Stimulated activated CD4-positive, alpha-beta T cell treated with anti-CD3 and anti-CD28 coated beads, Interleukin-12 subunit alpha, Interleukin-12 subunit beta, amount 100 ng/mL, for 48 hours (primary cell): Measurements from ENCODE around the gene TNS1.
A peak's percentile ranks its signal among the peaks of the same experiment; 100 is the strongest.

ENCODE experiments used
- DNase-seq, 3 donors: peaks; one replicate each; pipeline ENCODE4 v3.0.0-alpha.2; 2020; ENCODE audit warnings: low read depth in 2 of 3, low spot score in 1 of 3

The TNS1 gene

DNA sequence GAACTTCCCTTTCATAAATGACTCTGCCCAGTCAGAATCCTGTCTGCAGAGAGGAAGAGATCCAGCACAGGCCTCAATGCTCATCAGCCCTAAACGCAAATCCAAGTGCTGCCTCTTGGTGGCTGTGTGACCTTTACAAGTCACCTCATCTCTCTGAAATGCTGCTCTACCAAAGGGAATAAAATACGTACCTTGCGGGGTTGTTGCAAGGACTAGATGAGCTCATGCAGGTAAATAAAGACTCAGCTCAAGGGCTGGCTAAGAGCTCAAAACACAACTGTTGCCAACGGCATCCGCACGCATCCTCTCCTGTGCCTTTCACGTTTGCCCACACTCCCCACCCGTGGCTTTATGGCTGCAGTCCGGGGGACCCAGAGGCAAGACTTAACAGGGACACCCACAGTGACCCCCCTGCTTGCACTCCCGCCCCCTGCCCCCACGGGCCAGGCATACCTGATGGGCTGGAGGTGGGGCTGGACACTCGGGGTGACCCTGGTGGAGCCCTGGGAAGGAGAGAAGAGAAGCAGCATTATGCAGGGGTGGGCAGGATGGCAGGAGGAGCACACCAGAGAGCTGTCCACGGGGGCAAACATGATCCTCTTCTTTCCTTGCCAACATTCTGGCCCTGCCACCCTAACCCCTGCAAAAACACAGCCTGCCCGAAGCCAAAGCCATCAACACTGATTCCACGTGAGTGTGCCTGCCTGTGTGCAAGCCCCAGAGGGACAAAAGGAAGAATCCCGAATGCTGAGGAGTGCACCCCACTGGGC is 102.6 kb downstream of the TNS1 start:
- DNase-seq: no peak

DNA sequence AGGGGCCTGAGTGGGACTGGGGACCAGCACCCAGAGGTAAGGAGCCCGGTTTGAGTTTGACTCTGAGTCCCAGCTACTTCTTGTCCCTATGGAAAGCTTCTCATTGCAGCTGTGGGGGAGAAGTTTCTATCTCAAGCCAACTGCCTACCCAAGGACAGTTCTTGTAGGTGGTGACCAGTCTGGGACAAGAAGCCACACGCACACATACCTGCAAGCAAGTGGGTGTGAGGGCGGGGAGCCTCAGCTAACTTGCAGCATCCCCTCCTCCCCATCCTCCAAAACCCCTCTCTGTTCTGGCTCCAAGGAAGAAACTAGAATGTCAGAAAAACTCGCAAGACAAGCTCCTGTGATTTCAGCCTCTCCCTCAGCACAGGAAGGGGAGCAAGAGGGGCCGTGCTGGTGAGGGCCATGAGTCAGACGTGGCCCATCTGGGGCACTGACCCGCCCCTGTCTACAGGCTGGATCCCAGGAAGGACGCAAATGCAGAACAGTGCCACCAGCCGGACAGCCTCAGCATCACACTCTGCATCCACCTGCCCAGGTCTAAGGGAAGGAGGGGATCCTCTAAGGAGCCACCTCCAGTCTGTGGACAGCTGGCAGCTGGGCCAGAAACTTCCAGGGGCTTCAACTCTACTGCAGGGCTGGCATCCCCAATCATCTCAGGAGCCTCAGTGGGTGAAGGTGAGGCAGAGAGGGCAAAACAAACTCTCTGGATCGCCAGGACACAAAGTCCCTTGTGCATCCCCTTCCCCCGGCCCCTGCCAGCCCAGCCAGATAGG is 103.4 kb downstream of the TNS1 start:
- DNase-seq: no peak

DNA sequence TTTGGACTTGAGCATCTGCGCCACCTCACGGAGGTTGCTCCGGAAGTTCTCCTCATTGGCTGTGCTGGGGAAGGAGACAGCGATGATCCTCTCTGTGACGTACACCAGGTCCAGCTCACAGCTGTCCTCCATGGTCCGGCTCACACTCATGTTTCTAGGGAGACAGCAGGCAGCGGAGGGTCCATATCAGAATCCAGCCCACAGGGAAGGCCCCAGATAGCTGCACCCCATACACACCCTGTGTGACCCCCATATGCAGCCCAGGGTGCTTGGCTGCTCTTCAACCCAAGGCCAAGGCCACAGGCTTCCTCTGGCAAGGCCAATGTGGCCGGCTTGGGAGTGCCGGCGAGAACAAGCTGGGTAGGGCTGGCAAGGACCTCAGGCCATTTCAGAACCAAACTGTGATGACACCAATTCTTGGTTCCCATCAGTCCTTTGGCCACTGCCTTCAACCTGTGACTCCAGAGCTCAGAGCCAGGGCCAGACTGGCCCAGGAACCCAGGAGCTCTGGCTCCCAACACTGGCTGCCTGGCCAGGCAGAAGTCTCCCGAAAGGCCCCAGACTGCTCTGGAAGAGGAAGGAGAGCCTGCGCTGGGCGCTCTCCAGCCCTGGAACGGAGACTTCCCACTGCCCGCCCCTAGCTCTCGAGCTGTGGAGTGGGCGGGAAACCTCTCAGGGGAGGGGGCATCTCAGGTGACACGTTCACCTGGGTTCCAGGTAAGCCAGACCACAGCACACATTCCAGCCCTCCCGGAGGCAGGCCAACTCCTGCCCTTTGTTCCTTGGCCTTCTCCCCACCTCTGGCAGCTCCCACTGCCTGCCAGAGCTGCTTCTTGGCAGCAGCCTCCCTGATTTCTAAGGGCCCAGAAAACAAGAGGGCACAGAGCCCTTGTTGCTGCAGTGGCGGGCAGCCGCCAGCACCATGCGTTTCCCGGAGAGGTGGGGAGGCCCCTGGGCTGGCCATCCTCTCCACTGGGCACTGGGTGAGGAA is 104.7 kb downstream of the TNS1 start:
- DNase-seq: no peak

DNA sequence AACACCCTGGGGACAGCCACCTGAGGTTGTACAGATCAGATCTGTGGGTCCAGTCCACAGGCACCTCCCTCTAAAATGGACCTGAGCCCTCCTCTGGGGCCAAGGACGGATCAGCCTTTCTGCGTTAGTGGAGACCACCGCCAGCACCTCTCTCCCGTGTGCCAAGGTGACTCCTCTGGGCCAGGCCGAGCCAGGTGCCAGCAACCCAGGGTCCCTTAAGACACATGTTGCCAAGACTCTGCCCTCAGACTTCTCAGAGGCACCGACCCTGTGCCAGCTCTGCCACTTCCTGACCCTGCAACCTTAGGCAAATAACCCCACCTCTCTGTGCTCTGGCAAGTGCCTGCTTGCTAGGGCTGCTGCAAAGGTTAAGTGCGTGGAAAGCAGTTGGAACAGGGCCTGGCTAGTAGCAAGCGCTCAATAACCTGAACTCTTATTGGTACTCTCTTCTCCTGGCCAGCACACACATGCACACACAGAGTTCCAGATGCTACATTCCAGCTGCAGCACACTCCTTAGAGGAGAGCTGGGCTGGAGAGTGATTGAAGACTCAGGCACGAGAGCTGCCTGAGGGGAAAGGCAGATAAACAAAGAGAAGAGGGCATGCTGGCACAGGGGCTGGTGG is 105.6 kb downstream of the TNS1 start:
- no peak for DNase-seq

DNA sequence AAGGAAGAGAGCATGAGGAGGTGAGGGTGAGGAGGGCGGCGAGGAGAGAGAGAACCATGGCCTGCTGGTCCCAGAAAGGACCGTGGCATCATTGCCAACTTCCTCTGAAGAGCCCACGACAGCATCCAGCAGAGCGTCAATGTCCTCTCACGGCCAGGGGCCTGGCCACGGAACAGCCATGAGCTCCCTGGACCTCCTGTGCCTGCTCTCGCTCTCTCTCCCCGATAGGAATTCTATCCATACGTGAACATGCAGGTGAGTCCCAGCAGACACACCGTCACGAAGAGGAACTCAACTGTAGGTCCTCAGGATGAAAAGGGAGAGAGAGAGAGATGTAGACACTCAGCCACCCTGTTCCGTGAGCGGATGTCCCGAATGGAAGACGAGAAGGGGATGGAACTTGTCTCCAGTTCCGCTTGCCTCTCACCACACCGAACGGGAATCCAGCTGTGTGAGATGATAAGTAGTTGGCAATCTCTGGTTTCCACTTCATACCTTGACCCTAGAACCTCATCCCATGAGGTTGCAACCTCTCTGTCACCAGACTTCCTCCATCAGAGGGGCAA is 107.6 kb downstream of the TNS1 start:
- no peak for DNase-seq

DNA sequence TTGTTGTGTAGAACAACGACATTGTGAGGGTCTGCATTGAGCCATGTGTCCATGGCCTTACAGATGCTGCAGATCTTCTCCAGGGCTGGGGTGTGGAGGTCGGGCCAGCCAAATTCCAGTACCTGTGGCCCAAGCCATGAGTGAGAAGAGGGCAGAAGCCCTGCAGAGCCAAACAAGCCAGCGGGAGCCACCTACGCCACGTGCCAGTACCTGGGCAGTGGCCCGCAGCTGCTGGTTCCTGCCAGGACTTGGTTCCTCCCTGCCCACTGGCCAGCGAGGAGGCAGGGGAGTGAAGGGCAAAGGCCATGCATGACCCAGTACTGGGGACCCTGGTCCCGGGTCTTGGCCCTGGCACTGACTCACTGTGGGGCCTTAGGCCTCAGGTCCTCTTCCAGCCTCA is 109.4 kb downstream of the TNS1 start:
- DNase-seq: no peak

DNA sequence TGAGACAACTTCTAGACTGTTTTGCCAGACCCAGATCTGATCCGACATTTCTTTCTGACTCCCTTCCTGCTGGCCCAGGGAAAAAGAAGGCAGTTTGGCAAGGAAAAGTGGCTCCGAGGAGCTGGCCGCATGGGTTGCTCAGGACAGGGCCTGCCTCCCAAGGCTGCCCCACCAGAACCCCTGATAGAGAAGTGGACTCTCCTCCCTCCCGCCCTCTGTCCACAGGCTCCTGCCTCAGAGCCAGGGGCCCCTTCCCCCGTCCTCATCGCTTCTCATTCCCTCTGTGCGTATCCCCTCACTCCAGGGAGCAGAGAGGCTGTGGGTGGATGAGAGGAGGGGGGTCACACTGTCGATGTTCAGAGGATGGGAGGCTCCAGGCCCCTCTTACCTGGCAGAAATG is 110.2 kb downstream of the TNS1 start:
- no peak for DNase-seq

DNA sequence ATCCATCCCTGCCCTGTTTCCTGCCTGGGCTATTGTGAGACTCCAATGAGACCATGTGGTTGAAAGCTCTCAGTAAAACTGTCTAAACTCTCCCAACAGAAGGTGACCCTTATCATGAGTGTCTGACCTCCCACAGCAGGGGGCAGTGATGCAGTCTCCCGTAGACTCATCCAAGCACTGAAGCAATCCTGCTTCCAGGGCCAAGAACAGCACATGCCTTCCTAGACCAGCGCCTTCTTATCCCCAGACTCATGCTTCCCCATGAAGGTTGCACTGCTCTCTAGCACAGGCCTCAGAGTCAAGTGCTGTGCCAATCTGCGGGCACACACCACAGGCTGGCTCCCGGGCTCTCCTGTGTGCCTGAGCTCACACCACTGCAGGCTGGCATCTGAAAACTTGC is 112.3 kb downstream of the TNS1 start:
- DNase-seq: no peak

DNA sequence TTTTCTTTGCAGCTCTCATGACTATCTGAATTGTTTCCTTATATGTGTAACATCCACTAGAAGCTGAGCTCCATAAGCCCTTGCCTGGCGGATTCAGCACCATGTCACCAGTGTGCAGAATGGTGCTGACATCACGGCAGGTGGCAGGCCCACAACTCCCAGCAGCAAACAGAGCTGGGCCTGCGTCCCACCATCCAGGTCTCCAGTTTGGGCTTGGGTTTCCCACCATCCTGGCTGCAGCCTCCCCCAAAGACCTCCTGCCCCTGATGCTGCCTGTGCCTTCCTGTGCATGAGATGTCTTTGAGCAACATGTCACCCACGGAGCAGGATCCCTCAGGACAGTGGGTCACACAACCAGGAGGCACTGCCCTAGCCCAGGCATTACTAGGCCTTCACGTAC is 113.1 kb downstream of the TNS1 start:
- DNase-seq: no peak

DNA sequence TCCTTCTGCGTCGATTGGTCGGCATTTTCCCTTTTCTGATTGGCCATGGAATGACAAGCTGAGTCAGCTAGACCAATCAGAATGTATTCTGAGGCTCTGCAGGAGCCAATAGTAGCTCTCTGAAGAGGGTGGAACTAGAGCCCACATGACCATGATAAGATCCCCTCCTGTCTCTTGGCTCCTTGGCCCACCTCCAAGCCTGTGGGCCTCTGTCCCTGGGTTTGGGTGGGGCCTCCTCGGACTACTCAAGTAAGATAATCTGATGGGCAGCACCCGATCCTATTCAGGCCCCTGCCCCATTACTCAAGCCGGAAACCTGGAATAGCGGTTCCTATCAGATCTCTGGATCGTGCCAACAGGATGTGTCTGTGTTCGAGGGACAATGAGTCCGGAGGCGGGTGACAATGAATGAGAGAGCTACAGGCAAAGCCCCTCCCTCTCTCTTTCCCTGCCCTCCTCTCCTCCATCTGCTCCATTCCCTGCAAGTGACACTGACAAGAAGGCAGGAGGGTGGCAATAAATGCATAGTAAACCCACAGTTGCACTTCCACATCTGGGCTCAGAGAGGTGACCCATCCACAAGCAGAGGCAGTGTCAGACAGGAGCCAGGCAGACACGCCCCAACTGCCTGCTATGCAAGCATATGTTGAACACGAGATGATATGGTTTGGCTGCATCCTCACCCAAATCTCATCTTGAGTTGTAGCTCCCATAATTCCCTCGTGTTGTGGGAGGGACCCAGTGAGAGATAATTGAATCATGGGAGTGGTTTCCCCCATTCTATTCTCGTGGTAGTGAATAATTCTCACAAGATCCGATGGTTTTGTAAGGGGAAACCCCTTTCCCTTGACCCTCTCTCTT is 114.7 kb downstream of the TNS1 start:
- DNase-seq: no peak

DNA sequence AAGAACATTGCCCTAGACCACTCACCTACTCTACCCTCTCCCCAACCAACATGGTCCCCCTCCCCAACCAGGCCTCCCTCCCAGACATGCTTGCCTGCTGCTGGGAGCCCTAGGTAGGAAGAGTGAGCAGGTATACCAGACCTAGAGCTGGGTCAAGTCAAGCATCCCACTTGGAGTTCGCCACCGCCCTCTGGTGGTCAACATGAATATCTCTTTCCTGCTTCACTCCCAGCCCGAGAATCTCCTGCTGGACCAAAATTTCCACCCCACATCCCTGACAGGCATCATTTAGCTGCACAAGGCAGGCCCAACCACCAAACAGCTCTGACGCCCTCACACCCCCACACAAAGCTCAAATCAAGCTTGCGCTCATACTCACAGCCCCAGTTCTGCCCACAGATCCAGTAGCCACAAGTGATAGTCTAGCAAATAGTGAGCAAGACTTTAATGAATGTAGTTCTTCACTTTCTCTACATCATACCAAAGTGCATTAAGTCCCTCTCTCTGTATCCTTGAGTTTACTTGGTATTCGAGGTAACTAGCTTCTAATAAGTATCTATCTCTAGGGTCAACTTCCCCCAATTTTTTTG is 116.0 kb downstream of the TNS1 start:
- peak; percentile 44 to 59 (median 54) for DNase-seq

DNA sequence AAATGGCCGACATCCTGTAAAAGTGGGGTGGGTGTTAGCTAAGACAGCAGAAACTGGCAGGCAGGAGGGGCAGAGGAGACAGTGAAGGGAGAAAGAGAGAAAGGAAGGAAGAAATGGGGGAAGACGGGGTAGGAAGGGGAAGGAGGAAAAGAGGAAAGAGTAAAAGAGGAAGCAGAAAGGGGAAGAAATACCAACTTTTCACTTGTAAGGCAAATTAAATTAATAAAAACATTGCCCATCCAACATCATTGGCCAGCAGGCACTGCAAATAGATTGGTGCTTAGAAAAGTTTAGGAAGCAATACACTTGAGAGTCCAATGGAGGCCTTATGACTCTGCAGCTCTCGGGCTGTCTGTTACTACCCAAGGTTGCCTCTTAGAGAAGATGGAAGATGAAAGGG is 116.7 kb downstream of the TNS1 start:
- no peak for DNase-seq

DNA sequence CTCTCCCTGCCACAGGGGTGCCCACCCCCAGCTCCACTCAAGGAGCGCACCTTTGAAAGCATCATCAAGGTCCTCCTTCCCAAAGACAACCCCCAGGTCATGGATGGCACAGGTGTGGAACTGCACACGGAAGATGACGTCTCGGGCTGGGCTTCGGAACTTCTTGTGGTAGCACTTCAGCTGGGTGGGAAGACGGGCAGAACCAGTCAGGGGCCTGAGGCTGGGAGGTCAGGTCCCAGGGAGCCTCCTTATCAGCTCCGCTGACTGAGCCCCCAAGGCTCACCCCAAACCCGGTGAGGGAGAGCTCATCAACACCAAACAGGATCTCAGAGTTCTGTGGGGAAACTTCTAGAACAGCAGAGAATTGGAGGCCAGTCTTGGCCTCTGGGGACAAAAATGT is 117.8 kb downstream of the TNS1 start:
- DNase-seq: no peak

DNA sequence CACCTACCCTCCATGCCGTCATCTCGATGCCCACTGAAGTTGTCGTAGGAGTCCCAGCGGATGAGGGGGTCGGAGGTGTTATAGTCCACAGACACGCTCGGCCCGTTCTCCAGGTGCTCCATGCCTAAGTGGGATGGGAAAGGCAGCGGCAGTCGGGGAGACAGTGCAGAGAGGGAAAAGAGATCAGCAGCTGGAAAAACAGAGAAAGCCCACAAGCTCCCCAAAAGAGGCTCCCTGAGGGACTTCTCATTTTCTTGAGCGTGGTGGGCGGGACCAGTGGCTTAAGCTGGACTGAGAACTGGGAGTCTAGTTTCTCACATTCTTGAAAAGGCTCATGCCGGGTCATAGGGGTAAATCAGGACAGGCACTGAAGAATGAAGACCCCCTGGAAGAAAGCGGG is 121.9 kb downstream of the TNS1 start:
- no peak for DNase-seq

DNA sequence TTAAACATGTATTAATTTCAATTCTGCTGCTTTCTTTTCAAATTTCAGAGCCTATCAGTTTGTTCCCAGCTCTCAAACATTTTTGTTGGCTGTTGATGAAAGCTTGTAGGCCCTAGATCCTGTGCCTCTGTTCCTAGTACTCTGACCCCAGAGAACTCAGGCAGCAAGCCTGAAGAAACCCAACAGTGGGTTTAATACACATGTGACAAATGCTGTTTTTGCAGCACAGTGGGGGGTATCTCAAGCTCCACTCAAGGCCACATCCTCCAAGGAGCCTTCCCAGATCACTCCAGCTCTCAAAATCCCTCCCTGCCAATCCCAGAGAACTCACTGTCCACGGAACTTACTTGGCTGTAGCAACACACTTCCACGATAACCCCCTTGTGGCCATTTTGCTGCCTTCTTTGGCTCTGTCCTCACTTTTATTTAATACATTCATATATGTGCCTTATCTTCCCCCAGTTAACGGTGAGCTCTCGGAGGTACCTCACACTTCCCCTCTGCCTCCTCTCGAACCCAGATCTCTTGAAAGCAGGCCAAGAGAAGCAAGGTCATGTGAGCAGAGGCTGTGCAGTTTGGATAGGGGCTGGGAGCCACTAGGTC is 122.4 kb downstream of the TNS1 start:
- no peak for DNase-seq

DNA sequence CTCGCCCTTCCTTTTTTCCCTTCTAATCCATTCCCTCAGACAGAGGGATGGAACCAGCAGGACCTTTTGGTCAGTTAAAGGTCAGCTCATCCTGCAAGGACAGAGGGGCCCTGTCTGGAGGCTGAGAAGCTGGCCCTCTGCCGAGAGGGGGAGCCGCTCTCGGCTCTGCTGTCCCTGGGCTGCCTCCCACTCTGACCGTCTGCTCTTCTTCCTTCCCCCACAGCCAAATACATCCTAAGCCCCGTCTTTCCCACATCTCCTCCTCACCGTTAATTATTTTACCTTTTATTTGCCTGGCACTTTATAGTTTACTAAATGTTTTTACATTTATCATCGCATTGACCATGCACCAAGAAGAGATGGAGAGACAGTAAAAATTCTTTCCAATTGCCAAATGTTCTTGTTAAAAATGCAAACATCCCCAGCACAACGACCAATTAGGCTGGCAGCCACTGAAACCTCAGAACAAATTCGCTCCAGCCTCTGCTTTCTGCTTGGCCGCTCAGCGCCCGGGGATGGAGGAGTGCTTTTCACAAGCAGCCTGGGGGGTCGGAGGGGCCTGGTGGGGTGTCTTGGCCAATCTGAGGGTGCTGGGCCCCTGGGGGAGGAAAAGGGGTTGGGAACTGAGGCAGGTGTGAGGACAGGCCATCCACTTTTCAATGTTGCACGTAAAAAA is 123.7 kb downstream of the TNS1 start:
- no peak for DNase-seq

DNA sequence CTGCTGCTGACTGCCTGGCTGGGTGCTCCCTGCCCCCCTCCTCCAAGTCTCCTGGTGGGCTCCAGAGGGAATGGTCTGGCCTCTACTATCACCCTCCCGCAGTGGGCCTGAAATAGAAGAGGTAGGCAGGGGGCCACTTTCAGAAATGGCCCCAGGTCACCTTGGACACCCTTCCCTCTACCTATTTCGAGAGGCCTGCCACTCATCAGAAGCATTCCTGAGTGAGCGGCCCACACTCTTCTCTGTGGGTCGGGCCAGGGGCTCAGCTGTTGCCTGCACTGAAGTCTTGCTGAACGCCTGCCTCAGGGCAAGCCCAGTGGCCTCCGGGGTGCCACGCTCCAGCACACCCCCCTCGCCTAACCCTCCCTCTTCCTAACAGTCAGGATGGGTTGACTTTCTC is 124.9 kb downstream of the TNS1 start:
- no peak for DNase-seq

DNA sequence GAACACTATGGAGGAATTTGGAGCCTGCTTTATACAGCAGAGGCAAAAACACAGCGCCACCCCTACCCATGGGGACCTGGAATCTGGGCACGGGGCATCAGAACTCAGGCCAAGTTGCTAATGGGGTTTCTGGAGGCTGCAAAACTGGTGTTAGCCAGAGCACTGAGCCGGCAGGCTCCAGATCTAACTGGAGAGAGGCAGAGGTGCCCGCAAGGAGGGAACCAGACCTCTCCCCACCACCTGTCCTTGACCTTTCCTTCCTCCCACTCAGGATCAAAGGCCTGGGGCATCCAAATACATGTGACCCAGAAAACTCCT is 126.6 kb downstream of the TNS1 start:
- DNase-seq: no peak
